ENCODE measurements around the gene TNNC1. TPM values are rescaled to one million over a fixed set of nuclear protein-coding genes. Genes with fewer than 3 reads are reported as not detected.

The TNNC1 gene
- total RNA-seq, 1 donor from 2014 or later, result 0.23 TPM

GRCh38 chr3:52484680-52485461 is 31.0 kb upstream of the TNNC1 start:
- intact Hi-C loops (cut with micrococcal nuclease), result no loop called here

GRCh38 chr3:52483577-52484381 is 29.9 kb upstream of the TNNC1 start:
- intact Hi-C loops (cut with micrococcal nuclease), result no loop called here

- intact Hi-C loops (cut with micrococcal nuclease), result no loop called here
These were observed 29.2 kb upstream of the TNNC1 start for GRCh38 chr3:52483081-52483480.

- intact Hi-C loops (cut with micrococcal nuclease), result no loop called here
These were observed 28.1 kb upstream of the TNNC1 start for GRCh38 chr3:52481819-52482521.

GRCh38 chr3:52480768-52481715 is 27.2 kb upstream of the TNNC1 start:
- intact Hi-C loops (cut with micrococcal nuclease), result no loop called here

GRCh38 chr3:52479877-52480575 is 26.2 kb upstream of the TNNC1 start:
- intact Hi-C loops (cut with micrococcal nuclease), result no loop called here

- intact Hi-C loops (cut with micrococcal nuclease), result no loop called here
These were observed 25.4 kb upstream of the TNNC1 start for GRCh38 chr3:52479037-52479876.

GRCh38 chr3:52477796-52478095 is 23.9 kb upstream of the TNNC1 start:
- intact Hi-C loops (cut with micrococcal nuclease), result no loop called here

GRCh38 chr3:52477076-52477795 is 23.4 kb upstream of the TNNC1 start:
- intact Hi-C loops (cut with micrococcal nuclease), result no loop called here

GRCh38 chr3:52473026-52473425 is 19.2 kb upstream of the TNNC1 start:
- intact Hi-C loops (cut with micrococcal nuclease), result no loop called here

GRCh38 chr3:52472239-52473000 is 18.6 kb upstream of the TNNC1 start:
- intact Hi-C loops (cut with micrococcal nuclease), result no loop called here

GRCh38 chr3:52471371-52472238 is 17.8 kb upstream of the TNNC1 start:
- intact Hi-C loops (cut with micrococcal nuclease), result no loop called here

- intact Hi-C loops (cut with micrococcal nuclease), result no loop called here
These were observed 17.1 kb upstream of the TNNC1 start for GRCh38 chr3:52470920-52471319.

GRCh38 chr3:52469001-52469400 is 15.2 kb upstream of the TNNC1 start:
- intact Hi-C loops (cut with micrococcal nuclease), result no loop called here

GRCh38 chr3:52468336-52468735 is 14.5 kb upstream of the TNNC1 start:
- intact Hi-C loops (cut with micrococcal nuclease), result no loop called here

GRCh38 chr3:52463416-52463815 is 9.6 kb upstream of the TNNC1 start:
- intact Hi-C loops (cut with micrococcal nuclease), result no loop called here

GRCh38 chr3:52461874-52462273 is 8.0 kb upstream of the TNNC1 start:
- intact Hi-C loops (cut with micrococcal nuclease), result no loop called here

Measured in T-helper 2 cell treated with Interferon-gamma antibody and Interleukin-4, amounts not matched to agents 100 ng/mL and 5 ng/mL, for 36 hours (primary cell).